ENCODE data around the gene PHF21B. TPM values are rescaled to one million over a fixed set of nuclear protein-coding genes. Genes with fewer than 3 reads are reported as not detected.
A peak's percentile ranks its signal among the peaks of the same experiment; 100 is the strongest.

Gene PHF21B
- total RNA-seq, 2 experiments from 2014 or later, result 0.68 TPM; not detected in 1

- H3K4me1 Mint-ChIP-seq (ENCODE audit: low read depth), result peaks cover 11% of the 10 kb centered on the region
- ATAC-seq (peak; percentile 9), DNase-seq (no peak)
- H3K27ac Mint-ChIP-seq, result no peak overlapping the region
- no peaks in the 10 kb centered on the region for H3K36me3 Mint-ChIP-seq (ENCODE audit: low read depth)
- peaks cover 60% of the 10 kb centered on the region for H3K27me3 Mint-ChIP-seq (ENCODE audit: low read depth)
- CTCF ChIA-PET, result interaction anchor here (0.9 kb wide), 1 partner anchor 166 kb away, joined by 3 read pairs; no protein-coding TSS in a partner anchor
- peak overlapping the region; percentile 15 for H3K4me3 Mint-ChIP-seq
- no peaks in the 10 kb centered on the region for H3K9me3 Mint-ChIP-seq (ENCODE audit: insufficient read depth)
- POLR2A ChIA-PET, result no interaction called here
Measured at GRCh38 chr22:45008751-45009605, 827 bp downstream of the PHF21B start.

DNA sequence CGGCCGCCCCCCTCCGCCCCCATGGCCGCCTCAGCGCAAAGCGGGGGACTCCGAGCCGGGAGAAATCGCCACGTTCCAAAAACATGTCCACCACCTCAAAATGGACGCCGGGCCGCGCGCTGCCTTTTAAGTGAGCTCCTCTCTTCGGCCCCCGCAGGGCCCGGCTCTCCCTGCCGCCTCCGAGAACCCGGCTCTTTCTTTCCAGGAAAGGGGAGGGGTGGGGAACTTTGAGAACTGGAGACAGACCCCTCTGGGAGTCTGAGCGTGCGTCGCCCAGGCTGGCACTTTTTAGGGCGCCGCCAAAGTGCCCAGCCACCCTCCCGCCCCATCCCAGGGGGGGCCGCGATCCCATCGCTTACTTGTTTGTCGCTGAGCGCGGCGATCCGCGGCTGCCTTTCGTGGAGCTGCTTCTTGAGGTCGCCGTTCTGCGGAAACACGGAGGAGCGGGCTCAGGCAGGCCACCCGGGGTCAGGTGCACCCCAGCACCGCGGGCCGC, 1.6 kb downstream of the PHF21B start:
- no peak for ATAC-seq

DNA sequence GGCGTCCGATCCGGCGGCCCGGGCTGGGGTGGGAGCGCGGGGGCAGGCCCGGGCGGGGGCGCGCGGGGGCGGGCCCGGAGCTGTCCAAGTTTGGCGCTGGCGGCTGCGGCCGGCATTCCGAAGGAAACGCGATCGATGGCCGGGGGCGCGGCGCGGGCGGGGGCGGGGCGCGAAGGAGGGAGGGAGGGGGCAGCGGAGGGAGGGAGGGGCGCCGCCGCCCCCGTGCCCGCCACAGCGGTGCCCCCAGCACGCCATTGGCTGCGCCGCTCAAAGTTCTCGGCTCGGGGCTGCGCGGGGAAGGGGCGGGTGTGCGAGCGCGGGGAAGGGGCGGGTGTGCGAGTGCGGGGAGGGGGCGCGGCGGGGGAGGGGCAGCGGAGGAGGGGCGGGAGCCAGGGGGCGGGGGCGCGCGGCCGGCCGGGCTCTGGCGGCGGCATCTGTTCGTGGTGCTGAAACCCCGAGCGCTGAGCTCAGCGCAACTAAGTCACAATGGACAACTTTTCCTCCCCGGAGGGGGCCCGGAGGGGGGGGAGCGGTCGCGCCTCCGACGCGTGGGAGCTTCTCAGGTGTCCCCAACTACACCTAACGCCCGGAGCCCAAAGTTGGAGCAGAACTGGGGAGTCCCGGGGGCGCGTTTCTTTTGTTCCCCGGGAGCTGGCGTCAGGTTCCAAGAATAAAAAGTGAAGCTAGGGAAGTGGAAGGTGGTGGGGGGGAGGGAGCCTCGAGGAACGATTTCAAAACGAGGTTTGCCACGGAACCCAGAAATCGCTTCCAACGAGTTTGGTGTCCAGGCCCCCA, 2.2 kb downstream of the PHF21B start:
- Mint-ChIP-seq H3K4me1 (ENCODE audit: low read depth) (peaks cover 11% of the 10 kb centered on the region), H3K9me3 (ENCODE audit: insufficient read depth) (no peaks in the 10 kb centered on the region), H3K4me3 (no peak overlapping the region), H3K27ac (no peak overlapping the region), H3K27me3 (ENCODE audit: low read depth) (peaks cover 59% of the 10 kb centered on the region), H3K36me3 (ENCODE audit: low read depth) (no peaks in the 10 kb centered on the region)
- no peak for ATAC-seq
- DNase-seq, result no peak
- ChIA-PET POLR2A (no interaction called here), CTCF (interaction anchor here (0.9 to 1.0 kb wide), 2 partner anchors 88 to 167 kb away, joined by 3 to 4 read pairs; no protein-coding TSS in a partner anchor)

More for the DNA sequence above, 1.6 kb downstream of the PHF21B start:
- POLR2A ChIA-PET, result no interaction called here
- DNase-seq, result no peak
- H3K4me1 Mint-ChIP-seq (ENCODE audit: low read depth), result peaks cover 11% of the 10 kb centered on the region
- no peak overlapping the region for H3K4me3 Mint-ChIP-seq
- no peaks in the 10 kb centered on the region for H3K9me3 Mint-ChIP-seq (ENCODE audit: insufficient read depth)
- H3K27me3 Mint-ChIP-seq (ENCODE audit: low read depth), result peaks cover 62% of the 10 kb centered on the region
- CTCF ChIA-PET, result interaction anchor here (0.9 to 1.0 kb wide), 2 partner anchors 88 to 167 kb away, joined by 3 to 4 read pairs; no protein-coding TSS in a partner anchor
- H3K36me3 Mint-ChIP-seq (ENCODE audit: low read depth), result no peaks in the 10 kb centered on the region
- H3K27ac Mint-ChIP-seq, result no peak overlapping the region

DNA sequence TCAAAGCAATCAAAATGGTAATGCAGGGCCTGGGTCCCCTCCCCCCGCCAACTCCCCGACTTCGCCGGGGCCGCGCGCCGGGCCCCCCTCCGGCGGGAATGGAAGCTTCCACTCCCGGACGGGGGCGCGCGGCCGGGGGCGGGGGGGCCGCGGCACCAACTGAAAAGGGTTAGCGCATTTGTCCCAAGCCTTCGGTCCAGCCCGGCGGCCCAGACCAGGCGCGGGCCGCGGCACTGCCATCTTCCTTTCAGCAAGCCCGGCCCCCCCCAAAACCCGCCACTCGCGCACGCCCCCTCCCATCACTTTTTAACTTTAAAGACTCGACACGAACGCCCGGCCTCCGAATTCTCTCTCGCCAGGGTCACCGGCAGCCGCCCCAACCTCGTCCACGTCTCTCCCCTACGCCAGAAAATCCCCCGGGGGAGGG, 2.8 kb downstream of the PHF21B start:
- ChIA-PET POLR2A (no interaction called here), CTCF (interaction anchor here (1.0 kb wide), 1 partner anchor 89 kb away, joined by 4 read pairs; no protein-coding TSS in a partner anchor)
- peaks cover 55% of the 10 kb centered on the region for H3K27me3 Mint-ChIP-seq (ENCODE audit: low read depth)
- no peaks in the 10 kb centered on the region for H3K9me3 Mint-ChIP-seq (ENCODE audit: insufficient read depth)
- H3K4me3 Mint-ChIP-seq, result no peak overlapping the region
- no peak for DNase-seq
- no peaks in the 10 kb centered on the region for H3K36me3 Mint-ChIP-seq (ENCODE audit: low read depth)
- ATAC-seq, result no peak
- no peak overlapping the region for H3K27ac Mint-ChIP-seq
- peaks cover 11% of the 10 kb centered on the region for H3K4me1 Mint-ChIP-seq (ENCODE audit: low read depth)

DNA sequence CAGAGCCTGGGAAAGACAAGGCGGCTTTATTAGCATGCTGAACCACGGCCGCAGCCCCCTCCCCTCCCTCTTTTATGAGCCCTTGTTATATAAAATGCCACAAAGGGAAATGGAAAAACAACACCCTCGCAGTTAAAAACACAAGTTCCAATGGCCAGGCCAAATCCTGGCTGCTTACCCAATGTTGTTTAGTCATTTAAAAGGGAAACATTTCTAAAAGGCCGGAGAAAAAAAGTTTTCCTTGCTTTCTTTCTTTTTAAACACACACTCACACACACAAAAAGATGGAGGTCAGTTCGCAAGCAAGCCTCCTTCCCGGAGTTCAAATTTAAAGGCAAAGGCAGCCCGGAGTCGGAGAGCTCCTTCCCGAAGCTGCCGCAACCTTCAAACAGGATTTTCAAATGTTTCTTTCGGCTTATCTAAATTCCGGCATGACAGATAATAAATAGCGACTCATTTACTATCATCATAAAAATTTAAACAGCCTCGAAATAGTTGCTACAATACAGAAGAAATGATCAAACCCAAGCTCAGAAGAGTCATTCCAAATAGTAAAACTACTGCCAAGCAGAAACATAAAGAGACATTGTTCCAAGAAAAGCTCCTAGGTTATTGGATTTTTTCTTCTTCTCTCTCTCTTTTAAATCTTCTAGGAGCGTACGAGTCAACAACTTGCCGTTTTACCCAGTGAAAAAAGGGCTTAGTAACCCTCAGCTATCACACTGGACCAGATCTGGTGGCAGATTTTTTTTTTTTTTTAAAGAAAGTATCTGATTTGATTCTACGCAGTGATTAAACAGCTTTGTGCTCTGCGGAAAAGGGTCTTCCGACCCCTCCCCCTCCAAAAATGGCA, 3.5 kb downstream of the PHF21B start:
- Mint-ChIP-seq H3K27me3 (ENCODE audit: low read depth) (peaks cover 49% of the 10 kb centered on the region), H3K27ac (no peak overlapping the region), H3K36me3 (ENCODE audit: low read depth) (no peaks in the 10 kb centered on the region), H3K4me3 (peak overlapping the region; percentile 6), H3K4me1 (ENCODE audit: low read depth) (peaks cover 11% of the 10 kb centered on the region), H3K9me3 (ENCODE audit: insufficient read depth) (no peaks in the 10 kb centered on the region)
- ChIA-PET POLR2A (no interaction called here), CTCF (no interaction called here)
- DNase-seq (no peak), ATAC-seq (no peak)

DNA sequence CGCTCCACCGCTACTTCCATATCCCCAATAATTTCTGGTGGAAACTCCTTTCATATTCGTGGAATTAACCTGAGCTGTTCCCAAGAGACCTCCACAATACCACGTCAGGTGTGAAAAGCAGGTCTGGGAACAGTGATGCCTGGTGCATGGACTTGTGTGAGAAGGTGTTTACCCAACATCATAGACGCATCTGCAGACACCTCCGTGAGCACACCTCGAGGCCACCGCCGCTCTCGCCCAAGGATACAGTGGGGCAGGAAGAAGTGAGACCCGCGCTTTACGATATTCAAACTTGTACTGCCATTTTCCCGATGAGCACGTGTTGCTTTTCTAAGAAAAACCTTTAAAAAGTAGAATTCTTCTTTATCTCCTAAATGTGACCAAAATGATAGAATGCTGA, 8.2 kb downstream of the PHF21B start:
- POLR2A ChIA-PET, result no interaction called here
- Mint-ChIP-seq H3K4me1 (ENCODE audit: low read depth) (peaks cover 9% of the 10 kb centered on the region), H3K36me3 (ENCODE audit: low read depth) (no peaks in the 10 kb centered on the region), H3K27ac (no peak overlapping the region), H3K4me3 (no peak overlapping the region), H3K27me3 (ENCODE audit: low read depth) (peaks cover 33% of the 10 kb centered on the region), H3K9me3 (ENCODE audit: insufficient read depth) (no peaks in the 10 kb centered on the region)
- CTCF ChIA-PET, result no interaction called here
- DNase-seq (no peak), ATAC-seq (no peak)

DNA sequence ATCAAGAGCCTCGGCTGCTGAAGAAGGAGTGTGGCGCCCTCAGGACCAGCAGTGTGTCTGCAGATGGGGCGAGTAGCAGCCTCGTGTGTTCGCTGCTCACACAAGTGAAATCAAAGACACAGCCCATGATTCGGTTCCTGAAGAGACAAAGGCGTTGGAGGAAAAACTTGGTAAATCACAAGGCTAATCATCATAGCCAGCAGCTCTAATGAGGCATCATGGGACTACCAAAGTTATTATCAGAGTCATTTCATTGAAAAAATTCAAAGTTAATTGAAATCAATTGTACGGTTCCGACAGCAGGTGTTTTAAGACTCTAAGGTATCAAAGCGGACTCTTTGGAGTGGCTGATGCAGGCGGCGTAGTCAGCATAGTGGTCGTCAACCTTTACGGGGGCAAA, 9.5 kb downstream of the PHF21B start:
- DNase-seq (no peak), ATAC-seq (no peak)
- CTCF ChIA-PET, result no interaction called here
- Mint-ChIP-seq H3K36me3 (ENCODE audit: low read depth) (no peaks in the 10 kb centered on the region), H3K4me1 (ENCODE audit: low read depth) (peaks cover 6% of the 10 kb centered on the region), H3K9me3 (ENCODE audit: insufficient read depth) (no peaks in the 10 kb centered on the region), H3K27ac (no peak overlapping the region), H3K27me3 (ENCODE audit: low read depth) (peaks cover 22% of the 10 kb centered on the region), H3K4me3 (no peak overlapping the region)
- POLR2A ChIA-PET, result no interaction called here

DNA sequence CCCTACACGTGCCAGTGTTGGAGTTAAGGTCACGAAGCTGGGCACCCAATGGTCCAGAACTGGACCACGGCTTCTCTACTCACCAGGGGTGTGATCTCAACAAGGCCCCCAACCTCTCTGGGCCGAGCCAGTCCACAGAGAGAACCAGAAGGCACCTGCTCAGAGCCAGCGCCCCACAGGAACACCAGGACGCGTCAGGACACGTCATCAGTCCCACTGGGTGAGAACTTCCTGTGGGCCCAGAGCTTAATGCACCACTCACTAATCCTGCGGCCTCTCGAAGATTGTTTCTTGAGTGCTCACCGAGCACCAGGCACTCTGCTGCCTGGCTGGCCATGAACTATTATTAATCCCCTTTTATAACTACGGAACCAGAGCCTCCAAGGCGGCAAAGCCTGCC, 10.1 kb downstream of the PHF21B start:
- Mint-ChIP-seq H3K4me1 (ENCODE audit: low read depth) (peaks cover 6% of the 10 kb centered on the region), H3K36me3 (ENCODE audit: low read depth) (no peaks in the 10 kb centered on the region), H3K9me3 (ENCODE audit: insufficient read depth) (no peaks in the 10 kb centered on the region), H3K27me3 (ENCODE audit: low read depth) (peaks cover 16% of the 10 kb centered on the region), H3K4me3 (no peak overlapping the region), H3K27ac (no peak overlapping the region)
- ChIA-PET CTCF (no interaction called here), POLR2A (no interaction called here)
- DNase-seq, result no peak
- no peak for ATAC-seq

GRCh38 chr22:44999231-44999630, 10.6 kb downstream of the PHF21B start:
- H3K27me3 Mint-ChIP-seq (ENCODE audit: low read depth), result peaks cover 11% of the 10 kb centered on the region
- H3K9me3 Mint-ChIP-seq (ENCODE audit: insufficient read depth), result no peaks in the 10 kb centered on the region
- DNase-seq (no peak), ATAC-seq (no peak)
- H3K27ac Mint-ChIP-seq, result no peak overlapping the region
- no peaks in the 10 kb centered on the region for H3K36me3 Mint-ChIP-seq (ENCODE audit: low read depth)
- POLR2A ChIA-PET, result no interaction called here
- no peak overlapping the region for H3K4me3 Mint-ChIP-seq
- CTCF ChIA-PET, result no interaction called here
- H3K4me1 Mint-ChIP-seq (ENCODE audit: low read depth), result peaks cover 6% of the 10 kb centered on the region

DNA sequence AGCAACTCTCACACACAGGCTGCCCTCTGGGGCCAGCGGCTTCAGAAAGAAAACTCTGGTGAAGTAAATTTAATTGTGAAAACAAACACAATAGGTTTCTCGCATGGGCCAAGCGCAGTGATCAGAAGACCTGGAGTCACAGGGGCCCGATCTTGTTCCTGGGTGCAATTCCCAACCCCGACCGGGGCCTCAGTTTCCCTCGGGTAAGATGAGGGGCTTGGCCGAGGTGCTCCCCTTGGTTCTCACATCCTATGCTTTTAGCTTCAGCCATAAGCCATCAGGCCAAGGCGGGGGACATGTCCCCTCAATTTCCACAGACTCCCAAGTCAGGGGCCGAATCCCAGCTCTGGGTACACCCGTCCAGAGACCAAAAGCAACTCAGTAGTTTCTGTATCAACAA, 11.5 kb downstream of the PHF21B start:
- no peak for DNase-seq
- ChIA-PET CTCF (no interaction called here), POLR2A (interaction anchor here (1.1 kb wide), 1 partner anchor 18 kb away, joined by 3 read pairs; no protein-coding TSS in a partner anchor)
- Mint-ChIP-seq H3K4me3 (no peak overlapping the region), H3K27me3 (ENCODE audit: low read depth) (peaks cover 7% of the 10 kb centered on the region), H3K9me3 (ENCODE audit: insufficient read depth) (no peaks in the 10 kb centered on the region), H3K36me3 (ENCODE audit: low read depth) (no peaks in the 10 kb centered on the region), H3K4me1 (ENCODE audit: low read depth) (peaks cover 6% of the 10 kb centered on the region), H3K27ac (no peak overlapping the region)
- no peak for ATAC-seq

DNA sequence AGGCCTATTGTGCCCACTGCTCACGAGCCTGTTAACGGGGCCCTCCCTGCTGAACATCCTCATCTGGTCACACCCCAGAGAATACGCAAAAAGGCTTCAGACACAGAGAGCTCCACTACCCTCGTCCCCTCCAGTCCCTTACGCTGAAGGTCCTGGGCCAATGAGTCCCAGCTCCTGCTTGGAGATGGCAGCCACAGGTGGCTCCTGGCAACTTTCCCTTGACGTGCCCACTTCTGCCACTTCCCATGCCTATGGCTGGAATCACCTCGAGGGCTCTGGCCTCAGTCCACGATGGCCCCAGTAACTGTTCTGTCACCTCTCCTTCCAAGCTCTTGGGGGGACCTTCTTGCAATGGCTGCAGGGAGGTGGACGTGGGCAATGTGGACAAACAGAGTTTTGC, 12.7 kb downstream of the PHF21B start:
- ATAC-seq, result no peak
- Mint-ChIP-seq H3K27me3 (ENCODE audit: low read depth) (peaks cover 5% of the 10 kb centered on the region), H3K9me3 (ENCODE audit: insufficient read depth) (no peaks in the 10 kb centered on the region), H3K36me3 (ENCODE audit: low read depth) (no peaks in the 10 kb centered on the region), H3K4me1 (ENCODE audit: low read depth) (peaks cover 6% of the 10 kb centered on the region), H3K27ac (no peak overlapping the region), H3K4me3 (no peak overlapping the region)
- POLR2A ChIA-PET, result no interaction called here
- DNase-seq, result no peak
- CTCF ChIA-PET, result no interaction called here
